HTR-8/SVneo (cell line): ENCODE data around the gene NKAIN2.
"Not testable (repeated sequence)": the region's sequence is repeated elsewhere in the genome, so short reads cannot be mapped to it uniquely, and the experiment has no call there.

Source experiments
- DNase-seq: peaks from one replicate; pipeline ENCODE4 v3.0.0; 2011; ENCODE audit warnings: low spot score, mixed read lengths; ENCODE audit not compliant: insufficient read length
- FAIRE-seq: peaks from 2 replicates; lab custom pipeline; 2011; peaks lifted over from hg19 to GRCh38; lab: Jason Lieb, UNC

The NKAIN2 gene

GRCh38 chr6:124524491-124525200, 721.0 kb downstream of the NKAIN2 start:
- DNase-seq: no peak
- FAIRE-seq: no peak

GRCh38 chr6:124530926-124531325, 727.3 kb downstream of the NKAIN2 start:
- DNase-seq (no peak), FAIRE-seq (no peak)

GRCh38 chr6:124535299-124535698, 731.6 kb downstream of the NKAIN2 start:
- FAIRE-seq: no peak

GRCh38 chr6:124535746-124536145, 732.1 kb downstream of the NKAIN2 start:
- peak; percentile 48 for FAIRE-seq

More at GRCh38 chr6:124535299-124535698, 731.6 kb downstream of the NKAIN2 start:
- DNase-seq: no peak

GRCh38 chr6:124536157-124536841, 732.6 kb downstream of the NKAIN2 start:
- FAIRE-seq (no peak), DNase-seq (no peak)

More at GRCh38 chr6:124535746-124536145, 732.1 kb downstream of the NKAIN2 start:
- DNase-seq: peak; percentile 36

- FAIRE-seq (no peak), DNase-seq (no peak)
Measured at GRCh38 chr6:124536842-124537191, 733.2 kb downstream of the NKAIN2 start.

GRCh38 chr6:124539096-124539495, 735.4 kb downstream of the NKAIN2 start:
- FAIRE-seq: no peak
- DNase-seq: no peak

- DNase-seq (no peak), FAIRE-seq (no peak)
Measured at GRCh38 chr6:124541573-124541972, 737.9 kb downstream of the NKAIN2 start.

- FAIRE-seq: no peak
- DNase-seq: no peak
Measured at GRCh38 chr6:124546601-124547000, 742.9 kb downstream of the NKAIN2 start.

GRCh38 chr6:124551711-124552233, 748.1 kb downstream of the NKAIN2 start:
- DNase-seq (no peak), FAIRE-seq (no peak)

- DNase-seq (no peak), FAIRE-seq (no peak)
Measured at GRCh38 chr6:124557873-124558272, 754.2 kb downstream of the NKAIN2 start.

- not testable (repeated sequence) for DNase-seq, FAIRE-seq
Measured at GRCh38 chr6:124560078-124560477, 756.4 kb downstream of the NKAIN2 start.

GRCh38 chr6:124560873-124561567, 757.4 kb downstream of the NKAIN2 start:
- FAIRE-seq: no peak
- no peak for DNase-seq

GRCh38 chr6:124561635-124562130, 758.0 kb downstream of the NKAIN2 start:
- FAIRE-seq (no peak), DNase-seq (no peak)

GRCh38 chr6:124564125-124564524, 760.5 kb downstream of the NKAIN2 start:
- FAIRE-seq, DNase-seq: not testable (repeated sequence)

- DNase-seq: no peak
- FAIRE-seq: no peak
Measured at GRCh38 chr6:124567401-124567800, 763.7 kb downstream of the NKAIN2 start.

GRCh38 chr6:124573953-124574352, 770.3 kb downstream of the NKAIN2 start:
- DNase-seq (no peak), FAIRE-seq (no peak)

- no peak for DNase-seq
- FAIRE-seq: no peak
Measured at GRCh38 chr6:124577734-124578281, 774.1 kb downstream of the NKAIN2 start.

GRCh38 chr6:124590001-124590400, 786.3 kb downstream of the NKAIN2 start:
- FAIRE-seq: no peak
- DNase-seq: no peak

- FAIRE-seq: no peak
- no peak for DNase-seq
Measured at GRCh38 chr6:124599656-124600055, 796.0 kb downstream of the NKAIN2 start.
